Measurements from ENCODE around the gene GTPBP2. TPM values are rescaled to one million over a fixed set of nuclear protein-coding genes. Genes with fewer than 3 reads are reported as not detected.
"Not testable (repeated sequence)": the region's sequence is repeated elsewhere in the genome, so short reads cannot be mapped to it uniquely, and the experiment has no call there.

GTPBP2 gene
- total and polyA plus RNA-seq, 11 donors = 16.6 to 37.1 (median 26.1) TPM

DNA sequence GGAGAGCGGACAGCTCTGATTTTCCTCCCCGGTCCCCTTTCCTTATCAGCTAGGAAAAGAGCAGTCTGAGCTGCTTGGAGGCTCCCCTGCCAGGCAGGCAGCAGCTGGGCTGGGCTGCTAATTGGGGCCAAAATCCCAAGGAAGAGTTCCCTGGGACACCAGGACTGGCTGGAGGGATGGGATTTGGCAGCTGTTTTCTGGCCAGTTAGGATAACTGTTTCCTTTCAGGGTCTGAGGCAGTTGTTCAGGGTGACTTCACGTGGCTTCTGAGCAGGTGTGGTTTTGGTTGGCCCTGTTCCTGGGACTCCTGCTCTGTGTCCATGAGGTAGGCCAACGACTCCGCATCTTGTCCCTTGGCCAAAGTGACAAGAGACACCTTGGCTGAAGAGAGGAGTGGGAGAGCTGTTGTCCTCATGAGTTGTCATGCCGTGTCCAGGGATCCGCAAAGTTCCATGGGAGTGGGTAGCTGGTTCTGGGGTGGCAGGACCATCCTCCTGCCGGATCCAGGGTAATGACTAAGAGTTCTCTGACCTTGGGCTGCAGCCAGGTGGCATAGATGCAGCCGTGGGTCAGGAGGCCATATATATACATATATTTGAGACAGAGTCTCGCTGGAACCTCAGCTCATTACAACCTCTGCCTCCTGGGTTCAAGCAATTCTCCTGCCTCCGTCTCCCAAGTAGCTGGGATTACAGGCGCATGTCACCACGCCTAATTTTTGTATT is 37.3 kb upstream of the GTPBP2 start:
- H3K4me3 ChIP-seq = no peak overlapping the region
- H3K27me3 ChIP-seq = no peaks in the 10 kb centered on the region
- H3K27ac ChIP-seq = no peak overlapping the region
- WGBS, 4 donors = 60 to 71% (median 65%) methylated on average over 13 of the region's 13 CpGs
- peaks cover 11 to 45% (median 36%) of the 10 kb centered on the region in 12 donors for H3K4me1 ChIP-seq
- no peaks in the 10 kb centered on the region for H3K9me3 ChIP-seq
- intact Hi-C loops (cut with DNase I) = loop anchor here (2.0 to 10.0 kb wide), 15 partner anchors 56 to 412 kb away; partner anchors contain the start of gene VEGFA (in 3 of the 10)
- H3K36me3 ChIP-seq = peaks cover 0 to 14% (median 10%) of the 10 kb centered on the region in 9 donors
- DNase-seq = no peak
- ATAC-seq = no peak
- TF ChIP-seq POLR2A (IDR thresholded peaks at IDR 0.05) (no peak), CTCF (IDR thresholded peaks at IDR 0.05) (no peak)

- DNase-seq (no peak), ATAC-seq (no peak)
- no peak overlapping the region for H3K4me3 ChIP-seq
- peaks cover 11 to 36% (median 31%) of the 10 kb centered on the region in 12 donors for H3K4me1 ChIP-seq
- 90 to 100% (median 96%) methylated on average over 1 of the region's 1 CpG; no CpG with 5 or more reads in 1 of the 4 donors for WGBS, 4 donors
- TF ChIP-seq POLR2A (IDR thresholded peaks at IDR 0.05) = no peak
- no peak for TF ChIP-seq CTCF (IDR thresholded peaks at IDR 0.05)
- no peaks in the 10 kb centered on the region for H3K27me3 ChIP-seq
- H3K9me3 ChIP-seq = peaks cover 0 to 6% (median 0%) of the 10 kb centered on the region in 12 donors
- intact Hi-C loops (cut with DNase I) = loop anchor here (5.0 to 10.0 kb wide), 11 partner anchors 57 to 412 kb away; partner anchors contain the start of gene VEGFA (in 3 of the 10)
- H3K36me3 ChIP-seq = peaks cover 0 to 4% (median under 1%) of the 10 kb centered on the region in 9 donors
- H3K27ac ChIP-seq = no peak overlapping the region
These were observed 36.3 kb upstream of the GTPBP2 start for GRCh38 chr6:43665376-43665775.

GRCh38 chr6:43662948-43663347 is 33.9 kb upstream of the GTPBP2 start:
- intact Hi-C loops (cut with DNase I) = loop anchor here in 4 of 10 donors (10.0 kb wide), 4 partner anchors 62 to 292 kb away; no protein-coding TSS in a partner anchor

GRCh38 chr6:43658161-43658560 is 29.1 kb upstream of the GTPBP2 start:
- H3K4me3 ChIP-seq = no peak overlapping the region
- TF ChIP-seq POLR2A (IDR thresholded peaks at IDR 0.05) (no peak), CTCF (IDR thresholded peaks at IDR 0.05) (no peak)
- ATAC-seq = no peak
- no peaks in the 10 kb centered on the region for H3K27me3 ChIP-seq
- no peak overlapping the region for H3K27ac ChIP-seq
- WGBS, 4 donors = 93 to 96% (median 94%) methylated on average over 9 of the region's 9 CpGs
- no peak for DNase-seq
- peaks cover 0 to 16% (median 0%) of the 10 kb centered on the region in 12 donors for H3K9me3 ChIP-seq
- no peaks in the 10 kb centered on the region for H3K4me1 ChIP-seq
- peaks cover 0 to 10% (median 0%) of the 10 kb centered on the region in 9 donors for H3K36me3 ChIP-seq
- intact Hi-C loops (cut with DNase I) = no loop called here

More at GRCh38 chr6:43662948-43663347, 33.9 kb upstream of the GTPBP2 start:
- not testable (repeated sequence) for H3K27ac ChIP-seq, H3K27me3 ChIP-seq, DNase-seq, ATAC-seq, H3K4me3 ChIP-seq, H3K36me3 ChIP-seq
- WGBS, 4 donors = 91 to 94% (median 92%) methylated on average over 5 of the region's 5 CpGs
- H3K9me3 ChIP-seq = peaks cover 0 to 16% (median 0%) of the 10 kb centered on the region in 12 donors
- peaks cover 0 to 12% (median 9%) of the 10 kb centered on the region in 12 donors for H3K4me1 ChIP-seq
